ENCODE results near the gene CDC42EP4.

DNA sequence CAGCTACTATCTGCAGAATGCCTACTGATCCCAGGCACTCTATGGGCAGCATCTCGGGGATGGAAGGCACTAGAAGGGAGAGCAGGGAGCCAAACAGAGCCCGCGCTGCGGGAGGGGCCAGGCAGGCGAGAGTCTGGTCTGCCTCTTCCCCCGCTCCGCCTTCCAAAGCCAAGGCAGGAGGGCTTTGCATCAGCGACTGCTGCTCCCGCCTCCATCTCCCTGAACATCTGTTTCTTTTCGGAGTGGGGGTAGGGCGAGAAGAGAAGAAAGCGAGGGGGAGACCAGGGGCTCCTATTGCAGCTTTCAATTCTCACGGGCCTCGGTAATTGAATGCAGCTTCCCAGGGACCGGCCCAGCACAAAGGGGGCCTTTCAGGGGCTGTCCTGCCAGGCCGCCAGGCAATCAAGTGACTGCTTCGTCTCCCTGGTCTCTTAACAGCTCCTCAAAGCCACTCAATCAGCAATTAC is 31.4 kb upstream of the CDC42EP4 start:
- TF ChIP-seq, protein P1, sequence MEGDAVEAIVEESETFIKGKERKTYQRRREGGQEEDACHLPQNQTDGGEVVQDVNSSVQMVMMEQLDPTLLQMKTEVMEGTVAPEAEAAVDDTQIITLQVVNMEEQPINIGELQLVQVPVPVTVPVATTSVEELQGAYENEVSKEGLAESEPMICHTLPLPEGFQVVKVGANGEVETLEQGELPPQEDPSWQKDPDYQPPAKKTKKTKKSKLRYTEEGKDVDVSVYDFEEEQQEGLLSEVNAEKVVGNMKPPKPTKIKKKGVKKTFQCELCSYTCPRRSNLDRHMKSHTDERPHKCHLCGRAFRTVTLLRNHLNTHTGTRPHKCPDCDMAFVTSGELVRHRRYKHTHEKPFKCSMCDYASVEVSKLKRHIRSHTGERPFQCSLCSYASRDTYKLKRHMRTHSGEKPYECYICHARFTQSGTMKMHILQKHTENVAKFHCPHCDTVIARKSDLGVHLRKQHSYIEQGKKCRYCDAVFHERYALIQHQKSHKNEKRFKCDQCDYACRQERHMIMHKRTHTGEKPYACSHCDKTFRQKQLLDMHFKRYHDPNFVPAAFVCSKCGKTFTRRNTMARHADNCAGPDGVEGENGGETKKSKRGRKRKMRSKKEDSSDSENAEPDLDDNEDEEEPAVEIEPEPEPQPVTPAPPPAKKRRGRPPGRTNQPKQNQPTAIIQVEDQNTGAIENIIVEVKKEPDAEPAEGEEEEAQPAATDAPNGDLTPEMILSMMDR (conservative IDR thresholded peaks at IDR 0.05; ENCODE audit: low read length): no peak
- TF ChIP-seq EZH2phosphoT487 (IDR thresholded peaks at IDR 0.05; ENCODE audit: borderline replicate concordance, low read depth, low read length): no peak
